HEK293 (cell line): ENCODE results near the gene EYA2.

Source experiments
- BCL11A ChIP-seq: fragments of 450-650 bp; formaldehyde crosslinking; IDR thresholded peaks from 2 replicates; pipeline ENCODE4 v1.5.1; 2016; ENCODE audit warnings: low read depth, missing biosample characterization, missing genetic modification characterization
- ZBTB20 ChIP-seq: fragments of 450-650 bp; formaldehyde crosslinking; IDR thresholded peaks from 2 replicates; pipeline ENCODE4 v1.5.1; 2016; ENCODE audit warnings: missing biosample characterization, missing genetic modification characterization
- ZFP37 ChIP-seq: fragments of 450-650 bp; formaldehyde crosslinking; IDR thresholded peaks from 2 replicates; pipeline ENCODE4 v1.5.1; 2016; ENCODE audit warnings: missing biosample characterization, missing genetic modification characterization
- ZNF140 ChIP-seq: fragments of 450-650 bp; formaldehyde crosslinking; IDR thresholded peaks from 2 replicates; pipeline ENCODE4 v1.5.1; 2016; ENCODE audit warnings: missing biosample characterization, missing genetic modification characterization
- ZNF146 ChIP-seq: fragments of 450-650 bp; formaldehyde crosslinking; IDR thresholded peaks from 2 replicates; pipeline ENCODE4 v1.5.1; 2016; ENCODE audit warnings: missing biosample characterization, missing genetic modification characterization
- ZNF404 ChIP-seq: fragments of 450-650 bp; formaldehyde crosslinking; IDR thresholded peaks from 2 replicates; pipeline ENCODE4 v1.5.1; 2017; ENCODE audit warnings: missing biosample characterization, missing genetic modification characterization
- ZNF416 ChIP-seq: fragments of 450-650 bp; formaldehyde crosslinking; IDR thresholded peaks from 2 replicates; pipeline ENCODE4 v1.5.1; 2016; ENCODE audit warnings: missing biosample characterization, missing genetic modification characterization
- TF ChIP-seq, protein P1 (sequence below): fragments of 450-650 bp; formaldehyde crosslinking; IDR thresholded peaks from 2 replicates; pipeline ENCODE4 v1.5.1; 2016; ENCODE audit warnings: missing biosample characterization, missing genetic modification characterization
- TF ChIP-seq, protein P2 (sequence below): fragments of 450-650 bp; formaldehyde crosslinking; IDR thresholded peaks from 2 replicates; pipeline ENCODE4 v1.5.1; 2016; ENCODE audit warnings: missing biosample characterization, missing genetic modification characterization
- TF ChIP-seq, protein P3 (sequence below): fragments of 450-650 bp; formaldehyde crosslinking; IDR thresholded peaks from 2 replicates; pipeline ENCODE4 v1.5.1; 2016; ENCODE audit warnings: missing biosample characterization, missing genetic modification characterization, borderline replicate concordance
- TF ChIP-seq, protein P4 (sequence below): fragments of 450-650 bp; formaldehyde crosslinking; IDR thresholded peaks from 2 replicates; pipeline ENCODE4 v1.5.1; 2016; ENCODE audit warnings: missing biosample characterization, missing genetic modification characterization

- TF ChIP-seq ZNF416 (no peak), BCL11A (tag by site-specific recombination) (no peak), ZNF140 (tag by site-specific recombination) (no peak), ZFP37 (tag by site-specific recombination) (no peak), ZNF404 (tag by site-specific recombination) (no peak), ZNF146 (tag by site-specific recombination) (no peak), ZBTB20 (tag by site-specific recombination) (no peak)
- TF ChIP-seq, protein P1, sequence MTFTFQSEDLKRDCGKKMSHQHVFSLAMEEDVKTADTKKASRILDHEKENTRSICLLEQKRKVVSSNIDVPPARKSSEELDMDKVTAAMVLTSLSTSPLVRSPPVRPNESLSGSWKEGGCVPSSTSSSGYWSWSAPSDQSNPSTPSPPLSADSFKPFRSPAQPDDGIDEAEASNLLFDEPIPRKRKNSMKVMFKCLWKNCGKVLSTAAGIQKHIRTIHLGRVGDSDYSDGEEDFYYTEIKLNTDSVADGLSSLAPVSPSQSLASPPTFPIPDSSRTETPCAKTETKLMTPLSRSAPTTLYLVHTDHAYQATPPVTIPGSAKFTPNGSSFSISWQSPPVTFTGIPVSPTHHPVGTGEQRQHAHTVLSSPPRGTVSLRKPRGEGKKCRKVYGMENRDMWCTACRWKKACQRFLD (tag by site-specific recombination): no peak
- TF ChIP-seq, protein P2, sequence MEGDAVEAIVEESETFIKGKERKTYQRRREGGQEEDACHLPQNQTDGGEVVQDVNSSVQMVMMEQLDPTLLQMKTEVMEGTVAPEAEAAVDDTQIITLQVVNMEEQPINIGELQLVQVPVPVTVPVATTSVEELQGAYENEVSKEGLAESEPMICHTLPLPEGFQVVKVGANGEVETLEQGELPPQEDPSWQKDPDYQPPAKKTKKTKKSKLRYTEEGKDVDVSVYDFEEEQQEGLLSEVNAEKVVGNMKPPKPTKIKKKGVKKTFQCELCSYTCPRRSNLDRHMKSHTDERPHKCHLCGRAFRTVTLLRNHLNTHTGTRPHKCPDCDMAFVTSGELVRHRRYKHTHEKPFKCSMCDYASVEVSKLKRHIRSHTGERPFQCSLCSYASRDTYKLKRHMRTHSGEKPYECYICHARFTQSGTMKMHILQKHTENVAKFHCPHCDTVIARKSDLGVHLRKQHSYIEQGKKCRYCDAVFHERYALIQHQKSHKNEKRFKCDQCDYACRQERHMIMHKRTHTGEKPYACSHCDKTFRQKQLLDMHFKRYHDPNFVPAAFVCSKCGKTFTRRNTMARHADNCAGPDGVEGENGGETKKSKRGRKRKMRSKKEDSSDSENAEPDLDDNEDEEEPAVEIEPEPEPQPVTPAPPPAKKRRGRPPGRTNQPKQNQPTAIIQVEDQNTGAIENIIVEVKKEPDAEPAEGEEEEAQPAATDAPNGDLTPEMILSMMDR (tag by site-specific recombination): no peak
- TF ChIP-seq, protein P3, sequence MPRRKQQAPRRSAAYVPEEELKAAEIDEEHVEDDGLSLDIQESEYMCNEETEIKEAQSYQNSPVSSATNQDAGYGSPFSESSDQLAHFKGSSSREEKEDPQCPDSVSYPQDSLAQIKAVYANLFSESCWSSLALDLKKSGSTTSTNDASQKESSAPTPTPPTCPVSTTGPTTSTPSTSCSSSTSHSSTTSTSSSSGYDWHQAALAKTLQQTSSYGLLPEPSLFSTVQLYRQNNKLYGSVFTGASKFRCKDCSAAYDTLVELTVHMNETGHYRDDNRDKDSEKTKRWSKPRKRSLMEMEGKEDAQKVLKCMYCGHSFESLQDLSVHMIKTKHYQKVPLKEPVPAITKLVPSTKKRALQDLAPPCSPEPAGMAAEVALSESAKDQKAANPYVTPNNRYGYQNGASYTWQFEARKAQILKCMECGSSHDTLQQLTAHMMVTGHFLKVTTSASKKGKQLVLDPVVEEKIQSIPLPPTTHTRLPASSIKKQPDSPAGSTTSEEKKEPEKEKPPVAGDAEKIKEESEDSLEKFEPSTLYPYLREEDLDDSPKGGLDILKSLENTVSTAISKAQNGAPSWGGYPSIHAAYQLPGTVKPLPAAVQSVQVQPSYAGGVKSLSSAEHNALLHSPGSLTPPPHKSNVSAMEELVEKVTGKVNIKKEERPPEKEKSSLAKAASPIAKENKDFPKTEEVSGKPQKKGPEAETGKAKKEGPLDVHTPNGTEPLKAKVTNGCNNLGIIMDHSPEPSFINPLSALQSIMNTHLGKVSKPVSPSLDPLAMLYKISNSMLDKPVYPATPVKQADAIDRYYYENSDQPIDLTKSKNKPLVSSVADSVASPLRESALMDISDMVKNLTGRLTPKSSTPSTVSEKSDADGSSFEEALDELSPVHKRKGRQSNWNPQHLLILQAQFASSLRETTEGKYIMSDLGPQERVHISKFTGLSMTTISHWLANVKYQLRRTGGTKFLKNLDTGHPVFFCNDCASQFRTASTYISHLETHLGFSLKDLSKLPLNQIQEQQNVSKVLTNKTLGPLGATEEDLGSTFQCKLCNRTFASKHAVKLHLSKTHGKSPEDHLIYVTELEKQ: no peak
- TF ChIP-seq, protein P4, sequence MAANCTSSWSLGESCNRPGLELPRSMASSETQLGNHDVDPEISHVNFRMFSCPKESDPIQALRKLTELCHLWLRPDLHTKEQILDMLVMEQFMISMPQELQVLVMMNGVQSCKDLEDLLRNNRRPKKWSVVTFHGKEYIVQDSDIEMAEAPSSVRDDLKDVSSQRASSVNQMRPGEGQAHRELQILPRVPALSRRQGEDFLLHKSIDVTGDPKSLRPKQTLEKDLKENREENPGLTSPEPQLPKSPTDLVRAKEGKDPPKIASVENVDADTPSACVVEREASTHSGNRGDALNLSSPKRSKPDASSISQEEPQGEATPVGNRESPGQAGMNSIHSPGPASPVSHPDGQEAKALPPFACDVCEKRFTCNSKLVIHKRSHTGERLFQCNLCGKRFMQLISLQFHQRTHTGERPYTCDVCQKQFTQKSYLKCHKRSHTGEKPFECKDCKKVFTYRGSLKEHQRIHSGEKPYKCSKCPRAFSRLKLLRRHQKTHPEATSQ: no peak
Measured at GRCh38 chr20:46990017-46990595, 95.5 kb downstream of the EYA2 start.
